Skeletal muscle tissue (tissue), 5 donors: Measurements from ENCODE around the gene WDR49. TPM values are rescaled to one million over a fixed set of nuclear protein-coding genes. Genes with fewer than 3 reads are reported as not detected.

Source experiments
- H3K27ac ChIP-seq: one replicate; pipeline ENCODE4 v1.7.0; 2013; ENCODE audit warnings: mild to moderate bottlenecking, low read depth, low read length, inconsistent platforms
- H3K27me3 ChIP-seq, 3 donors: one replicate each; pipeline ENCODE4 v1.7.0; 2013; ENCODE audit warnings: low read length in 3 of 3; ENCODE audit not compliant: control insufficient read depth in 3 of 3, insufficient read depth in 3 of 3
- H3K36me3 ChIP-seq, 3 donors: one replicate each; pipeline ENCODE4 v1.7.0; 2013; ENCODE audit warnings: low read length in 3 of 3; ENCODE audit not compliant: control insufficient read depth in 3 of 3, insufficient read depth in 3 of 3
- H3K4me1 ChIP-seq, 3 donors: one replicate each; pipeline ENCODE4 v1.7.0; 2013; ENCODE audit warnings: low read length in 3 of 3, mild to moderate bottlenecking in 3 of 3; ENCODE audit not compliant: control insufficient read depth in 3 of 3, insufficient read depth in 3 of 3
- H3K4me3 ChIP-seq, 3 donors: one replicate each; pipeline ENCODE4 v1.7.0; 2013; ENCODE audit warnings: low read length in 3 of 3
- H3K9ac ChIP-seq, 3 donors: one replicate each; pipeline ENCODE4 v1.7.0; 2013; ENCODE audit warnings: low read length in 3 of 3, mild to moderate bottlenecking in 3 of 3, moderate library complexity in 2 of 3, low read depth in 1 of 3
- H3K9me3 ChIP-seq, 3 donors: one replicate each; pipeline ENCODE4 v1.7.0; 2013; ENCODE audit warnings: low read length in 3 of 3; ENCODE audit not compliant: control insufficient read depth in 3 of 3
- small RNA-seq: library from RNA; depleted of rRNA; stranded (forward); fragments of <200 nt; gene quantifications from one replicate; pipeline ENCODE3, GENCODE V24; 2014
- total RNA-seq: library from RNA; depleted of rRNA; stranded (reverse); fragments of >200 nt; gene quantifications from one replicate; pipeline ENCODE4 v1.2.3, GENCODE V29; 2014
- donor health status: Osteomylitis.

Gene WDR49
- total RNA-seq, 1 donor from 2014 or later: 5.7 TPM

- Histone ChIP-seq H3K9me3 (no peaks in the 10 kb centered on the region), H3K4me3 (no peak overlapping the region), H3K27me3 (no peaks in the 10 kb centered on the region), H3K36me3 (no peaks in the 10 kb centered on the region), H3K27ac (no peak overlapping the region), H3K4me1 (no peaks in the 10 kb centered on the region), H3K9ac (no peak overlapping the region)
Measured at GRCh38 chr3:167450195-167450594, 203.5 kb downstream of the WDR49 start.

GRCh38 chr3:167445491-167445890 is 208.3 kb downstream of the WDR49 start:
- Histone ChIP-seq H3K9ac (no peak overlapping the region), H3K4me1 (no peaks in the 10 kb centered on the region), H3K27ac (no peak overlapping the region), H3K36me3 (no peaks in the 10 kb centered on the region), H3K27me3 (no peaks in the 10 kb centered on the region), H3K4me3 (no peak overlapping the region), H3K9me3 (no peaks in the 10 kb centered on the region)

- H3K27ac ChIP-seq: no peak overlapping the region
- no peaks in the 10 kb centered on the region for H3K36me3 ChIP-seq
- H3K4me3 ChIP-seq: no peak overlapping the region
- H3K9me3 ChIP-seq: no peaks in the 10 kb centered on the region
- H3K9ac ChIP-seq: no peak overlapping the region
- H3K27me3 ChIP-seq: no peaks in the 10 kb centered on the region
- H3K4me1 ChIP-seq: no peaks in the 10 kb centered on the region
Measured at GRCh38 chr3:167441256-167441655, 212.5 kb downstream of the WDR49 start.

- Histone ChIP-seq H3K4me1 (no peaks in the 10 kb centered on the region), H3K4me3 (no peak overlapping the region), H3K27ac (no peak overlapping the region), H3K27me3 (no peaks in the 10 kb centered on the region), H3K9me3 (no peaks in the 10 kb centered on the region), H3K9ac (no peak overlapping the region), H3K36me3 (no peaks in the 10 kb centered on the region)
Measured at GRCh38 chr3:167437428-167438139, 216.2 kb downstream of the WDR49 start.

Small RNAs within 50 kb of the gene (small RNA-seq; reads per million reads assigned to genes)
- not detected for gene HMGN1P8

Other genes with a start within 250 kb of the WDR49 start
- gene SERPINI2, start 179.9 kb downstream of the WDR49 start, total RNA-seq: not detected
- 37.1 TPM for gene PDCD10, start 81.0 kb upstream of the WDR49 start, total RNA-seq
- gene SERPINI1, start 81.8 kb upstream of the WDR49 start, total RNA-seq: 17.7 TPM